NB4 (cell line): ENCODE results near the gene KLHDC8A.

Experiments
- DNase-seq: peaks from one replicate; pipeline ENCODE4 v3.0.0; 2010; ENCODE audit warnings: low read depth
- H3K4me3 ChIP-seq: one replicate; pipeline ENCODE4 v1.5.1; 2011; ENCODE audit warnings: mild to moderate bottlenecking, low read depth, low read length, moderate library complexity
- MYC ChIP-seq: IDR thresholded peaks from 2 replicates; pipeline ENCODE4 v1.6.1; 2011; ENCODE audit warnings: low read depth, low read length
- POLR2A ChIP-seq: IDR thresholded peaks from 2 replicates; pipeline ENCODE4 v1.6.1; 2011; ENCODE audit warnings: mild to moderate bottlenecking; ENCODE audit not compliant: insufficient read length; ENCODE audit errors: extremely low read depth
- TF ChIP-seq, protein P1 (sequence below): IDR thresholded peaks from 2 replicates; pipeline ENCODE4 v1.6.1; 2011; ENCODE audit warnings: low read depth, low read length
- TF ChIP-seq, protein P2 (sequence below): IDR thresholded peaks from one replicate; pipeline ENCODE4 v1.5.1; 2012; ENCODE audit warnings: low read depth, low read length

The KLHDC8A gene

GRCh38 chr1:205324781-205325180 is 31.9 kb downstream of the KLHDC8A start:
- H3K4me3 ChIP-seq: no peak overlapping the region
- TF ChIP-seq POLR2A (no peak), MYC (no peak)
- TF ChIP-seq, protein P1, sequence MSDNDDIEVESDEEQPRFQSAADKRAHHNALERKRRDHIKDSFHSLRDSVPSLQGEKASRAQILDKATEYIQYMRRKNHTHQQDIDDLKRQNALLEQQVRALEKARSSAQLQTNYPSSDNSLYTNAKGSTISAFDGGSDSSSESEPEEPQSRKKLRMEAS: no peak
- TF ChIP-seq, protein P2, sequence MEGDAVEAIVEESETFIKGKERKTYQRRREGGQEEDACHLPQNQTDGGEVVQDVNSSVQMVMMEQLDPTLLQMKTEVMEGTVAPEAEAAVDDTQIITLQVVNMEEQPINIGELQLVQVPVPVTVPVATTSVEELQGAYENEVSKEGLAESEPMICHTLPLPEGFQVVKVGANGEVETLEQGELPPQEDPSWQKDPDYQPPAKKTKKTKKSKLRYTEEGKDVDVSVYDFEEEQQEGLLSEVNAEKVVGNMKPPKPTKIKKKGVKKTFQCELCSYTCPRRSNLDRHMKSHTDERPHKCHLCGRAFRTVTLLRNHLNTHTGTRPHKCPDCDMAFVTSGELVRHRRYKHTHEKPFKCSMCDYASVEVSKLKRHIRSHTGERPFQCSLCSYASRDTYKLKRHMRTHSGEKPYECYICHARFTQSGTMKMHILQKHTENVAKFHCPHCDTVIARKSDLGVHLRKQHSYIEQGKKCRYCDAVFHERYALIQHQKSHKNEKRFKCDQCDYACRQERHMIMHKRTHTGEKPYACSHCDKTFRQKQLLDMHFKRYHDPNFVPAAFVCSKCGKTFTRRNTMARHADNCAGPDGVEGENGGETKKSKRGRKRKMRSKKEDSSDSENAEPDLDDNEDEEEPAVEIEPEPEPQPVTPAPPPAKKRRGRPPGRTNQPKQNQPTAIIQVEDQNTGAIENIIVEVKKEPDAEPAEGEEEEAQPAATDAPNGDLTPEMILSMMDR: no peak
- no peak for DNase-seq

- no peak overlapping the region for H3K4me3 ChIP-seq
- TF ChIP-seq, protein P2: no peak
- TF ChIP-seq MYC (no peak), POLR2A (no peak)
- TF ChIP-seq, protein P1: no peak
- DNase-seq: no peak
Measured at GRCh38 chr1:205323794-205324193, 32.9 kb downstream of the KLHDC8A start.

- H3K4me3 ChIP-seq: no peak overlapping the region
- TF ChIP-seq, protein P1: no peak
- TF ChIP-seq, protein P2: no peak
- TF ChIP-seq MYC (no peak), POLR2A (no peak)
- DNase-seq: no peak
Measured at GRCh38 chr1:205321959-205322283, 34.8 kb downstream of the KLHDC8A start.

DNA sequence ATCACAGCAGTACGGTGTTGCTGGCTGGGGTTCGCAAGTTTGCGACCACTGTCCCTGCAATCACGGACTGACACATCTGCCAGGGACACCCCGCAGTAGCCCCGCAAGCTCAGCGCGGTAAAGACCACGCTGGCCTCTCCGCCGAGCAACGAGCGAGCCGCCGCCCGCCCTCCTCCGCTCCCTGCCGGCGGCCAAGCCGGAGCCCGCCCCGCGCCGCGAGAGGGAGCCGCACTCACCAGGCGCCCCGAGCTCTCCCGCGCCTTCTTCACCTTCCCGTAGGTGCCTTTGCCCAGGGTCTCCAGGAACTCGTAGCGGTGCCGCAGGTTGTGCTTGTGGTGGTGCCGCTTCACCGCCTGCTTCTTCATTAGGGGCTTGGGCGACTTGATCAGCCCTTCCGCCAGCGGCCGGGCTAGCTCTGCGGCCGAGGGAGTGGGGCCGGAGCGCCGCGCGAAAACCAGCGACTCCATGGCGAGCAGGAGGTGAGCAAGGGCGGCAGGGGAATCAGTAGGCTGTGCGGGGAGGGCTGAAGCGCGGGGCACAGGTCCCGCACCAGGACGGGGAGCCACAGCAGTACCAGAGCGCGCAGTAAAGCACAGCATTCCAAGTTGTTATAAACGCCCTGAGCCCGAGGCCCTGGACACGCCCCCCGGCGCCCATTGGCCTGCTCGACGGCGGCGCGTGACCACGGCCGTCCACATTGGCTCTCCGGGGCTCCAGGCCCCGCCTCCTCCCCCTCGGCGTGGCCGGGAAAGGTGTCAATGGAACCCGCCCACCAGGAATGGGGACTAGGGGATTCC is 35.4 kb downstream of the KLHDC8A start, which contains the start of gene NUAK2:
TSS of gene NUAK2 (minus strand) at position 584 of the 797 bp plus-strand sequence. CDS start at position 467, 117 bp downstream.
- no peak for TF ChIP-seq MYC
- TF ChIP-seq, protein P2: no peak
- TF ChIP-seq, protein P1: no peak
- TF ChIP-seq POLR2A: no peak
- DNase-seq: no peak
- H3K4me3 ChIP-seq: no peak within 1 kb of the TSS

- no peak overlapping the region for H3K4me3 ChIP-seq
- TF ChIP-seq MYC (no peak), POLR2A (no peak)
- TF ChIP-seq, protein P2: no peak
- TF ChIP-seq, protein P1: no peak
- DNase-seq: peak; percentile 35
Measured at GRCh38 chr1:205319081-205320018, 37.4 kb downstream of the KLHDC8A start.
